SK-N-SH (cell line): ENCODE results near the gene HHAT. TPM values are rescaled to one million over a fixed set of nuclear protein-coding genes. Genes with fewer than 3 reads are reported as not detected.

Source experiments
- CTCF ChIA-PET: fragments of 300-600, 350-600 bp; formaldehyde crosslinking; extraction: SDS; loops from one replicate; lab custom pipeline; 2021; lab: Yijun Ruan, JAX
- POLR2A ChIA-PET: fragments of 350-600 bp; sonication (Branson Sonifier 250); formaldehyde crosslinking; extraction: SDS; loops from one replicate; lab custom pipeline; 2020; ENCODE audit warnings: antibody characterized with exemption, inconsistent platforms; lab: Yijun Ruan, JAX
- DNase-seq: peaks from one replicate; pipeline ENCODE4 v3.0.0; 2012
- H2AFZ ChIP-seq: fragments of 200-600 bp; sonication (generic); 2 replicates; pipeline ENCODE4 v1.8.1; 2016; ENCODE audit warnings: antibody characterized with exemption, mild to moderate bottlenecking, low read depth
- H3F3A ChIP-seq: fragments of 200-600 bp; sonication (generic); replicated peaks from 2 replicates; pipeline ENCODE3; 2016; ENCODE audit warnings: antibody characterized with exemption, mild to moderate bottlenecking; ENCODE audit not compliant: insufficient read depth
- H3K27ac ChIP-seq, 2 experiments: fragments of 200-500 bp in 1 of 2; fragments of 200-600 bp in 1 of 2; sonication (Bioruptor generic) in 1 of 2; sonication (generic), shearing (Covaris generic) in 1 of 2; 2 replicates each; pipeline versions ENCODE4 v1.5.1 to v1.6.1; 2014 to 2016; ENCODE audit warnings: low read depth in 2 of 2, inconsistent platforms in 1 of 2, low read length in 1 of 2, mild to moderate bottlenecking in 1 of 2, mixed read lengths in 1 of 2
- H3K27me3 ChIP-seq: fragments of 200-600 bp; sonication (generic), shearing (Covaris generic); 2 replicates; pipeline ENCODE4 v1.6.1; 2016; ENCODE audit warnings: mixed run types; ENCODE audit not compliant: insufficient read depth
- H3K36me3 ChIP-seq, 2 experiments: fragments of 200-500 bp in 1 of 2; fragments of 200-600 bp in 1 of 2; sonication (Bioruptor generic) in 1 of 2; sonication (generic) in 1 of 2; replicated peaks in 1 of 2; 2 replicates each; pipeline versions ENCODE3 to v1.5.1; 2014 to 2016; ENCODE audit warnings: low read length in 1 of 2, mild to moderate bottlenecking in 1 of 2; ENCODE audit not compliant: insufficient read depth in 2 of 2, control insufficient read depth in 1 of 2
- H3K4me1 ChIP-seq, 2 experiments: fragments of 200-500 bp in 1 of 2; fragments of 200-600 bp in 1 of 2; sonication (Bioruptor generic) in 1 of 2; sonication (generic), shearing (Covaris generic) in 1 of 2; 2 replicates each; pipeline versions ENCODE4 v1.5.1 to v1.6.1; 2014 to 2016; ENCODE audit warnings: low read depth in 1 of 2, low read length in 1 of 2, mixed run types in 1 of 2; ENCODE audit not compliant: insufficient read depth in 2 of 2, control insufficient read depth in 1 of 2
- H3K4me2 ChIP-seq: fragments of 200-600 bp; sonication (generic), shearing (Covaris generic); 2 replicates; pipeline ENCODE4 v1.6.1; 2017; ENCODE audit warnings: mixed run types
- H3K4me3 ChIP-seq, 2 experiments: fragments of 200-500 bp in 1 of 2; fragments of 200-600 bp in 1 of 2; sonication (Bioruptor generic) in 1 of 2; sonication (generic), shearing (Covaris generic) in 1 of 2; 2 replicates each; pipeline versions ENCODE4 v1.5.1 to v1.8.1; 2014 to 2016; ENCODE audit warnings: low read depth in 2 of 2, inconsistent platforms in 1 of 2, low read length in 1 of 2, mild to moderate bottlenecking in 1 of 2, mixed read lengths in 1 of 2, moderate library complexity in 1 of 2
- H3K79me2 ChIP-seq: fragments of 200-600 bp; sonication (generic); 2 replicates; pipeline ENCODE4 v1.8.1; 2017; ENCODE audit warnings: mild to moderate bottlenecking; ENCODE audit not compliant: insufficient read depth
- H3K9ac ChIP-seq: fragments of 200-600 bp; sonication (generic); 2 replicates; pipeline ENCODE4 v1.6.1; 2017; ENCODE audit warnings: mixed run types
- H3K9me2 ChIP-seq: fragments of 200-600 bp; sonication (generic); 2 replicates; pipeline ENCODE4 v1.6.1; 2017; ENCODE audit warnings: mixed run types
- H3K9me3 ChIP-seq: fragments of 200-600 bp; sonication (generic); 2 replicates; pipeline ENCODE4 v1.6.1; 2017; ENCODE audit warnings: mixed run types, mild to moderate bottlenecking, moderate library complexity
- H4K20me1 ChIP-seq: fragments of 200-600 bp; sonication (generic); 2 replicates; pipeline ENCODE4 v1.6.1; 2017; ENCODE audit warnings: mild to moderate bottlenecking, mixed run types; ENCODE audit not compliant: insufficient read depth
- CHD2 ChIP-seq: fragments of 150-350 bp; IDR thresholded peaks from 2 replicates; pipeline ENCODE4 v1.6.1; 2018; ENCODE audit warnings: low read length; ENCODE audit not compliant: partially characterized antibody
- ELF1 ChIP-seq: IDR thresholded peaks from 2 replicates; pipeline ENCODE4 v1.4.0; 2012
- EP300 ChIP-seq, 2 experiments: IDR thresholded peaks; 2 replicates each; pipeline versions ENCODE4 v1.4.0 to v1.6.1; 2012; ENCODE audit warnings: borderline replicate concordance in 1 of 2, low read depth in 1 of 2, low read length in 1 of 2
- FOXJ3 ChIP-seq: sonication (generic); formaldehyde crosslinking; IDR thresholded peaks from 2 replicates; pipeline ENCODE4 v1.5.1; 2020; ENCODE audit warnings: mild to moderate bottlenecking, missing genetic modification reagents
- JUND ChIP-seq: IDR thresholded peaks from 2 replicates; pipeline ENCODE4 v1.4.0; 2012
- NFIC ChIP-seq: IDR thresholded peaks from 2 replicates; pipeline ENCODE4 v1.4.0; 2012; ENCODE audit warnings: borderline replicate concordance
- RXRA ChIP-seq: IDR thresholded peaks from 2 replicates; pipeline ENCODE4 v1.4.0; 2012; ENCODE audit warnings: low read depth, mild to moderate bottlenecking, borderline replicate concordance
- SIN3A ChIP-seq: IDR thresholded peaks from 2 replicates; pipeline ENCODE4 v1.6.1; 2012; ENCODE audit warnings: low read depth, mild to moderate bottlenecking, low read length, moderate library complexity, borderline replicate concordance
- WGBS: methylation state at CpG from one replicate; pipeline ENCODE4 v1.1.6; 2017; ENCODE audit warnings: low lambda C conversion rate; 5-methylcytosine and 5-hydroxymethylcytosine counted together
- polyA plus RNA-seq, 3 experiments: library from polyadenylated mRNA; depleted of rRNA; stranded (reverse); fragments of >200 nt; gene quantifications; 2 replicates each; pipeline ENCODE4 v1.2.3, GENCODE V29; 2012
- TF ChIP-seq, protein P1 (sequence below): IDR thresholded peaks from 2 replicates; pipeline ENCODE4 v1.6.1; 2012; ENCODE audit warnings: mild to moderate bottlenecking, low read depth, low read length, moderate library complexity
- TF ChIP-seq, protein P2 (sequence below): fragments of 150-350 bp; IDR thresholded peaks from 2 replicates; pipeline ENCODE4 v1.6.1; 2016; ENCODE audit warnings: mild to moderate bottlenecking, low read depth, low read length
- TF ChIP-seq, protein P3 (sequence below): fragments of 200-600 bp; sonication (generic); IDR thresholded peaks from 2 replicates; pipeline ENCODE4 v1.6.1; 2017; ENCODE audit warnings: antibody characterized with exemption, mild to moderate bottlenecking, moderate library complexity

HHAT gene
- polyA plus RNA-seq, 1 of the 3 experiments (the other 2 are of a cell fraction), result 8.1 TPM

DNA sequence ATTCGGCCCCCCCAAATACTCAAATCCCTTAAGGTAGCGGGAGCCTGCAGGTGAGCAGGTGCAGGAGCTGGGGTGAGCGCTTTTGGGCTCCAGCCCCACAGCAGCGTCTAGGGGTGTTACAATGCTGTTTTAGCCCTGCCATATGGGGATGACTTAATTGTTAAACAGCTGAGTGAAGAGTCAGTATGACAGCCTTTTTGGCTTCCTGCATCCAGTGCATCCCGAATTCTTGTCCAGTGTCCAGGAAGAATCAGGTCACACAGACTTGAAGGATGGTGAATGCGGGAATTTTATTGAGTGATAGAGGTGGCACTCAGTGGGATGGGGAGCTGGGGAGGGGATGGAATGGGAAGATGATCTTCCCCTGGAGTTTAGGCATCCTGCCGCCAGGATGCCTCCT lies 30.4 kb upstream of the HHAT start:
- TF ChIP-seq SIN3A, result no peak
- no peak for TF ChIP-seq CHD2
- no peak for TF ChIP-seq FOXJ3
- TF ChIP-seq, protein P1, sequence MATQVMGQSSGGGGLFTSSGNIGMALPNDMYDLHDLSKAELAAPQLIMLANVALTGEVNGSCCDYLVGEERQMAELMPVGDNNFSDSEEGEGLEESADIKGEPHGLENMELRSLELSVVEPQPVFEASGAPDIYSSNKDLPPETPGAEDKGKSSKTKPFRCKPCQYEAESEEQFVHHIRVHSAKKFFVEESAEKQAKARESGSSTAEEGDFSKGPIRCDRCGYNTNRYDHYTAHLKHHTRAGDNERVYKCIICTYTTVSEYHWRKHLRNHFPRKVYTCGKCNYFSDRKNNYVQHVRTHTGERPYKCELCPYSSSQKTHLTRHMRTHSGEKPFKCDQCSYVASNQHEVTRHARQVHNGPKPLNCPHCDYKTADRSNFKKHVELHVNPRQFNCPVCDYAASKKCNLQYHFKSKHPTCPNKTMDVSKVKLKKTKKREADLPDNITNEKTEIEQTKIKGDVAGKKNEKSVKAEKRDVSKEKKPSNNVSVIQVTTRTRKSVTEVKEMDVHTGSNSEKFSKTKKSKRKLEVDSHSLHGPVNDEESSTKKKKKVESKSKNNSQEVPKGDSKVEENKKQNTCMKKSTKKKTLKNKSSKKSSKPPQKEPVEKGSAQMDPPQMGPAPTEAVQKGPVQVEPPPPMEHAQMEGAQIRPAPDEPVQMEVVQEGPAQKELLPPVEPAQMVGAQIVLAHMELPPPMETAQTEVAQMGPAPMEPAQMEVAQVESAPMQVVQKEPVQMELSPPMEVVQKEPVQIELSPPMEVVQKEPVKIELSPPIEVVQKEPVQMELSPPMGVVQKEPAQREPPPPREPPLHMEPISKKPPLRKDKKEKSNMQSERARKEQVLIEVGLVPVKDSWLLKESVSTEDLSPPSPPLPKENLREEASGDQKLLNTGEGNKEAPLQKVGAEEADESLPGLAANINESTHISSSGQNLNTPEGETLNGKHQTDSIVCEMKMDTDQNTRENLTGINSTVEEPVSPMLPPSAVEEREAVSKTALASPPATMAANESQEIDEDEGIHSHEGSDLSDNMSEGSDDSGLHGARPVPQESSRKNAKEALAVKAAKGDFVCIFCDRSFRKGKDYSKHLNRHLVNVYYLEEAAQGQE, result no peak
- no peak for TF ChIP-seq JUND
- TF ChIP-seq, protein P2, sequence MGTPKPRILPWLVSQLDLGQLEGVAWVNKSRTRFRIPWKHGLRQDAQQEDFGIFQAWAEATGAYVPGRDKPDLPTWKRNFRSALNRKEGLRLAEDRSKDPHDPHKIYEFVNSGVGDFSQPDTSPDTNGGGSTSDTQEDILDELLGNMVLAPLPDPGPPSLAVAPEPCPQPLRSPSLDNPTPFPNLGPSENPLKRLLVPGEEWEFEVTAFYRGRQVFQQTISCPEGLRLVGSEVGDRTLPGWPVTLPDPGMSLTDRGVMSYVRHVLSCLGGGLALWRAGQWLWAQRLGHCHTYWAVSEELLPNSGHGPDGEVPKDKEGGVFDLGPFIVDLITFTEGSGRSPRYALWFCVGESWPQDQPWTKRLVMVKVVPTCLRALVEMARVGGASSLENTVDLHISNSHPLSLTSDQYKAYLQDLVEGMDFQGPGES, result no peak
- TF ChIP-seq ELF1, result no peak
- TF ChIP-seq NFIC, result no peak
- TF ChIP-seq EP300 (IDR thresholded peaks at IDR 0.05; ENCODE audit: borderline replicate concordance in 1 of 2, low read depth in 1 of 2, low read length in 1 of 2), result no peak
- TF ChIP-seq, protein P3, sequence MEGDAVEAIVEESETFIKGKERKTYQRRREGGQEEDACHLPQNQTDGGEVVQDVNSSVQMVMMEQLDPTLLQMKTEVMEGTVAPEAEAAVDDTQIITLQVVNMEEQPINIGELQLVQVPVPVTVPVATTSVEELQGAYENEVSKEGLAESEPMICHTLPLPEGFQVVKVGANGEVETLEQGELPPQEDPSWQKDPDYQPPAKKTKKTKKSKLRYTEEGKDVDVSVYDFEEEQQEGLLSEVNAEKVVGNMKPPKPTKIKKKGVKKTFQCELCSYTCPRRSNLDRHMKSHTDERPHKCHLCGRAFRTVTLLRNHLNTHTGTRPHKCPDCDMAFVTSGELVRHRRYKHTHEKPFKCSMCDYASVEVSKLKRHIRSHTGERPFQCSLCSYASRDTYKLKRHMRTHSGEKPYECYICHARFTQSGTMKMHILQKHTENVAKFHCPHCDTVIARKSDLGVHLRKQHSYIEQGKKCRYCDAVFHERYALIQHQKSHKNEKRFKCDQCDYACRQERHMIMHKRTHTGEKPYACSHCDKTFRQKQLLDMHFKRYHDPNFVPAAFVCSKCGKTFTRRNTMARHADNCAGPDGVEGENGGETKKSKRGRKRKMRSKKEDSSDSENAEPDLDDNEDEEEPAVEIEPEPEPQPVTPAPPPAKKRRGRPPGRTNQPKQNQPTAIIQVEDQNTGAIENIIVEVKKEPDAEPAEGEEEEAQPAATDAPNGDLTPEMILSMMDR, result no peak
- Histone ChIP-seq H3K9me3 (no peaks in the 10 kb centered on the region), H3K4me1 (peaks cover 2 to 22% of the 10 kb centered on the region in 2 experiments), H3K4me3 (no peak overlapping the region), H3K27me3 (no peaks in the 10 kb centered on the region), H3K79me2 (no peaks in the 10 kb centered on the region), H3K4me2 (no peak overlapping the region), H3K27ac (no peak overlapping the region), H3K36me3 (no peaks in the 10 kb centered on the region), H3F3A (peaks cover 3% of the 10 kb centered on the region), H3K9me2 (no peaks in the 10 kb centered on the region), H2AFZ (no peak overlapping the region), H3K9ac (no peak overlapping the region), H4K20me1 (no peaks in the 10 kb centered on the region)
- DNase-seq, result no peak
- CTCF ChIA-PET, result interaction anchor here (1.4 kb wide), 1 partner anchor 12 kb away, joined by 6 read pairs; no protein-coding TSS in a partner anchor
- 78% methylated on average over 7 of the region's 7 CpGs for WGBS
- POLR2A ChIA-PET, result no interaction called here

DNA sequence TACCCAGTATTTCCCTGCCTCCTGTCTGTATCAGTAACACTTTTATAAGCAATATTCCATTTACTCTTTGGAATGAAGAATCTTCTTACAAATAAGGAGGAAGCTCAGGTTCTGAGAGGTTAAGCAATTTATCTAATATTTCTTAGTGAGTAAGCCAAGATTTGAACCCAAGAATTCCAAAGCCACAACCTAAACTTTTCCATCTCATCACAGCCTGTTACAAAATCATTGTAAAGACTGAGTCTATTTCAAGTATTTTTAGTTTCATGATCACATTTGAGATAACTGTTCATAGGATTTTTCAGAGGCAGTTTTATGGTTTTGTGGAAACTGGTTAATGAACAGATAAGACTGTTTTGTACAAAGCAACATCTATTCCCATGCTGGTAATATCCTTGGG lies 29.8 kb upstream of the HHAT start:
- H3K79me2 ChIP-seq, result no peaks in the 10 kb centered on the region
- no peaks in the 10 kb centered on the region for H3K9me2 ChIP-seq
- H3K4me1 ChIP-seq, result peaks cover 0 to 18% of the 10 kb centered on the region in 2 experiments; a peak in 2 of 4 replicates
- no peaks in the 10 kb centered on the region for H3K27me3 ChIP-seq
- H2AFZ ChIP-seq, result no peak overlapping the region
- H3F3A ChIP-seq, result no peaks in the 10 kb centered on the region
- POLR2A ChIA-PET, result no interaction called here
- CTCF ChIA-PET, result interaction anchor here (0.9 to 4.8 kb wide), 3 partner anchors 12 to 155 kb away, joined by 3 to 21 read pairs (median 6); no protein-coding TSS in a partner anchor
- H3K27ac ChIP-seq, result no peak overlapping the region
- H3K9me3 ChIP-seq, result no peaks in the 10 kb centered on the region
- DNase-seq, result no peak
- no peak overlapping the region for H3K4me2 ChIP-seq
- H3K9ac ChIP-seq, result no peak overlapping the region
- no peaks in the 10 kb centered on the region for H4K20me1 ChIP-seq
- H3K4me3 ChIP-seq, result no peak overlapping the region
- no peak for TF ChIP-seq RXRA
- TF ChIP-seq EP300 (IDR thresholded peaks at IDR 0.05; ENCODE audit: borderline replicate concordance in 1 of 2, low read depth in 1 of 2, low read length in 1 of 2), result 0 out of 4 replicates have a peak, but pooled peaks of 1 of the 2 experiments have one; percentile 8
- H3K36me3 ChIP-seq, result no peaks in the 10 kb centered on the region
